DND-41 (cell line): ENCODE data around the gene PDLIM5.

Experiments
- EZH2 ChIP-seq: IDR thresholded peaks from 3 replicates; pipeline ENCODE4 v1.6.1; 2012; ENCODE audit warnings: borderline replicate concordance, low read depth, mild to moderate bottlenecking, moderate library complexity, low read length, inconsistent platforms; ENCODE audit not compliant: severe bottlenecking
- TF ChIP-seq, protein P1 (sequence below): IDR thresholded peaks from 2 replicates; pipeline ENCODE4 v1.5.1; 2012; ENCODE audit warnings: borderline replicate concordance, low read length, moderate library complexity, mild to moderate bottlenecking; ENCODE audit not compliant: poor library complexity, severe bottlenecking; ENCODE audit errors: extremely low read depth

DNA sequence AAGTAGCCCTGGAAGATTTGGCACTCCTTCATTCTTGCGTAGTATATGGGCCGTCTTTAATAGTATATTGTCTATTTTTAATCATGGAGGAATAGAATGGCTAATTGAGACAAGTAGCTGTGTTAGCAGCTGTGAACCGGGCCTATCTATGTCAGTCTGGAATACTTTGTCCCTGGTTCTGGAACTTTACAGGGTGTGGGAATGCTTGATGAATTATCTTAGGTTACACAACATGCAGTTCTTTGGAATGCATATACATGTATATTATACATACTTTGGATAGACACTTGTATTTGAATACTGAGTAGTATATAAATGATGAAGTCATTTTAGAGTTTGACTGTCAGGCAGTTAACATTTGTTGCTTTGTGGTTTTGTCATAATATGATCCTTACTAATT lies 37.4 kb downstream of the PDLIM5 start:
- TF ChIP-seq, protein P1, sequence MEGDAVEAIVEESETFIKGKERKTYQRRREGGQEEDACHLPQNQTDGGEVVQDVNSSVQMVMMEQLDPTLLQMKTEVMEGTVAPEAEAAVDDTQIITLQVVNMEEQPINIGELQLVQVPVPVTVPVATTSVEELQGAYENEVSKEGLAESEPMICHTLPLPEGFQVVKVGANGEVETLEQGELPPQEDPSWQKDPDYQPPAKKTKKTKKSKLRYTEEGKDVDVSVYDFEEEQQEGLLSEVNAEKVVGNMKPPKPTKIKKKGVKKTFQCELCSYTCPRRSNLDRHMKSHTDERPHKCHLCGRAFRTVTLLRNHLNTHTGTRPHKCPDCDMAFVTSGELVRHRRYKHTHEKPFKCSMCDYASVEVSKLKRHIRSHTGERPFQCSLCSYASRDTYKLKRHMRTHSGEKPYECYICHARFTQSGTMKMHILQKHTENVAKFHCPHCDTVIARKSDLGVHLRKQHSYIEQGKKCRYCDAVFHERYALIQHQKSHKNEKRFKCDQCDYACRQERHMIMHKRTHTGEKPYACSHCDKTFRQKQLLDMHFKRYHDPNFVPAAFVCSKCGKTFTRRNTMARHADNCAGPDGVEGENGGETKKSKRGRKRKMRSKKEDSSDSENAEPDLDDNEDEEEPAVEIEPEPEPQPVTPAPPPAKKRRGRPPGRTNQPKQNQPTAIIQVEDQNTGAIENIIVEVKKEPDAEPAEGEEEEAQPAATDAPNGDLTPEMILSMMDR: no peak
- no peak for TF ChIP-seq EZH2
